ENCODE measurements around the gene ZFYVE16. TPM values are rescaled to one million over a fixed set of nuclear protein-coding genes. Genes with fewer than 3 reads are reported as not detected.
A peak's percentile ranks its signal among the peaks of the same experiment; 100 is the strongest.

The ZFYVE16 gene
- total RNA-seq, 1 donor from 2014 or later, result 65.4 TPM

- no peaks in the 10 kb centered on the region for H3K27me3 ChIP-seq (ENCODE audit: low read depth)
- H3K27ac ChIP-seq, result no peak overlapping the region
- peaks cover 40% of the 10 kb centered on the region for H3K36me3 ChIP-seq
- H3K4me1 ChIP-seq, result no peaks in the 10 kb centered on the region
- intact Hi-C loops (cut with DNase I), result no loop called here
- no peak overlapping the region for H3K4me3 ChIP-seq
- DNase-seq (no peak), ATAC-seq (no peak)
- no peak for TF ChIP-seq CTCF (IDR thresholded peaks at IDR 0.05)
- peaks cover 4% of the 10 kb centered on the region for H3K9me3 ChIP-seq
These were observed 67.1 kb downstream of the ZFYVE16 start for GRCh38 chr5:80474929-80475328.

GRCh38 chr5:80479713-80480112 lies 71.8 kb downstream of the ZFYVE16 start:
- DNase-seq, result no peak
- no peaks in the 10 kb centered on the region for H3K27me3 ChIP-seq (ENCODE audit: low read depth)
- H3K4me3 ChIP-seq, result no peak overlapping the region
- no peak overlapping the region for H3K27ac ChIP-seq
- intact Hi-C loops (cut with DNase I), result loop anchor here (10.0 kb wide), 1 partner anchor 195 kb away; no protein-coding TSS in a partner anchor
- H3K4me1 ChIP-seq, result no peaks in the 10 kb centered on the region
- no peak for TF ChIP-seq CTCF (IDR thresholded peaks at IDR 0.05)
- peaks cover 17% of the 10 kb centered on the region for H3K9me3 ChIP-seq
- peaks cover 35% of the 10 kb centered on the region for H3K36me3 ChIP-seq
- no peak for ATAC-seq

- Histone ChIP-seq H3K36me3 (peaks cover 29% of the 10 kb centered on the region), H3K27me3 (ENCODE audit: low read depth) (no peaks in the 10 kb centered on the region), H3K27ac (no peak overlapping the region), H3K4me3 (no peak overlapping the region), H3K4me1 (no peaks in the 10 kb centered on the region), H3K9me3 (peaks cover 17% of the 10 kb centered on the region)
- no peak for DNase-seq
- ATAC-seq, result no peak
- no peak for TF ChIP-seq CTCF (IDR thresholded peaks at IDR 0.05)
- intact Hi-C loops (cut with DNase I), result loop anchor here (10.0 kb wide), 1 partner anchor 194 kb away; no protein-coding TSS in a partner anchor
These were observed 72.5 kb downstream of the ZFYVE16 start for GRCh38 chr5:80480354-80480753.

DNA sequence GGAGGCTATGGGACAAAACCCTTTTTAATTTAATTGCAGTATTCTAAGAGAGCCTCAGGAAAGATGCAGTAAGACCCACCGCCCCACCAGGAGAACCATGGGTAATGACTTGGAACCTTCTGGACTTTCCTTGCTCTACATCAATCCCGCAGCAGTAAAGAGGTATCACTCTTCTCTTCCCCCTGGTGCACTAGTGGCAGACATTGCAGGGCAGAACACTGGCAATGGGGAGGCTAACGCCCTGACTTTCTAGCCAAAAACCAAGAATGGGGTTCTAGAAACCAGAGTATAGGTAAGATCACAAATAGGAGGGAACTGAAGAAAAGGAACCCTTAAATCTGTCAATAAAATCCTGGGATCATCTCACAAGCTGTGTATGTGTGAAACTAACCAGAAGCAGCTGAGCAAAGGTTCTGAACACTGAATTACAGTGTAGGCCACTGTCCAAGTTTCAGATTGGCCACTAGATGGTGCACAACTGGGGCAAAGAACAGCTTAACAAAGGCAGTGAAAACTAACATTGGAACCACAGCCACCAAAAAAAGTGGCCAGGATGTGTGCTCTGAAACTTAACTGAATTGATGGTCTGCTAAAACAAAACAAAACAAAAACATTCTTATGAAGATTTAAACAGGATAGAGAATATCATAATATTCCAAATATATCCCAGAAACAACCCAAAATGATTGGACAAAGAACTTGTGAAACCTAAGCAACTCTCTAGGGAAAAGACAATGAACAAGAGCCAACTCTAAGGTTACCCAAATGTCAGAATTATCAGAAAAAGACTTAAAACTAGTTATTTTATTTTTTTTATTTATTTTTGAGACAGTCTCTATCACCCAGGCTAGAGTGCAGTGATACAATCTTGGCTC lies 73.4 kb downstream of the ZFYVE16 start:
- Histone ChIP-seq H3K36me3 (peaks cover 23% of the 10 kb centered on the region), H3K27ac (no peak overlapping the region), H3K4me1 (no peaks in the 10 kb centered on the region), H3K27me3 (ENCODE audit: low read depth) (no peaks in the 10 kb centered on the region), H3K4me3 (no peak overlapping the region), H3K9me3 (peaks cover 17% of the 10 kb centered on the region)
- TF ChIP-seq CTCF (IDR thresholded peaks at IDR 0.05), result peak; percentile 64
- ATAC-seq, result peak; percentile 85 to 90
- DNase-seq, result no peak
- intact Hi-C loops (cut with DNase I), result loop anchor here (10.0 kb wide), 1 partner anchor 194 kb away; no protein-coding TSS in a partner anchor

DNA sequence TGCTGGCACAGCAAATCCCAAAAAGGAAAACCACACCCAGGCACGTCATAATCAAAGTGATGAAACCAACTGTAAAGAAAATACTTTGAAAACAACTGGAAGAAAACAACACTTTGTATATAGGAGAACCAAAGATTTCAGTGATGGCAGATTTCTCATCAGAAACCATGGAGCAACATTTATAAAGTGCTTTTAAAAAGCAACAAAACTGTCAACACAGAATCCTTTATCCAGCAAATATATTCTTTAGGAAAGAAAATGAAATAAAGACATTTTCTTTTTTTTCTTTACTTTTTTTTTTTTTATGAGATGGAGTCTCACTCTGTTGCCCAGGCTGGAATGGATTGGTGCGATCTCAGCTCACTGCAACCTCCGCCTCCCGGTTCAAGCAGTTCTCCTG lies 74.7 kb downstream of the ZFYVE16 start:
- peaks cover 10% of the 10 kb centered on the region for H3K4me1 ChIP-seq
- no peak overlapping the region for H3K27ac ChIP-seq
- no peaks in the 10 kb centered on the region for H3K27me3 ChIP-seq (ENCODE audit: low read depth)
- peaks cover 17% of the 10 kb centered on the region for H3K9me3 ChIP-seq
- peaks cover 14% of the 10 kb centered on the region for H3K36me3 ChIP-seq
- no peak overlapping the region for H3K4me3 ChIP-seq
- no peak for TF ChIP-seq CTCF (IDR thresholded peaks at IDR 0.05)
- no peak for DNase-seq
- intact Hi-C loops (cut with DNase I), result loop anchor here (10.0 kb wide), 1 partner anchor 192 kb away; no protein-coding TSS in a partner anchor
- no peak for ATAC-seq
